ENCODE results near the gene NDUFAF8.

NDUFAF8 gene

DNA sequence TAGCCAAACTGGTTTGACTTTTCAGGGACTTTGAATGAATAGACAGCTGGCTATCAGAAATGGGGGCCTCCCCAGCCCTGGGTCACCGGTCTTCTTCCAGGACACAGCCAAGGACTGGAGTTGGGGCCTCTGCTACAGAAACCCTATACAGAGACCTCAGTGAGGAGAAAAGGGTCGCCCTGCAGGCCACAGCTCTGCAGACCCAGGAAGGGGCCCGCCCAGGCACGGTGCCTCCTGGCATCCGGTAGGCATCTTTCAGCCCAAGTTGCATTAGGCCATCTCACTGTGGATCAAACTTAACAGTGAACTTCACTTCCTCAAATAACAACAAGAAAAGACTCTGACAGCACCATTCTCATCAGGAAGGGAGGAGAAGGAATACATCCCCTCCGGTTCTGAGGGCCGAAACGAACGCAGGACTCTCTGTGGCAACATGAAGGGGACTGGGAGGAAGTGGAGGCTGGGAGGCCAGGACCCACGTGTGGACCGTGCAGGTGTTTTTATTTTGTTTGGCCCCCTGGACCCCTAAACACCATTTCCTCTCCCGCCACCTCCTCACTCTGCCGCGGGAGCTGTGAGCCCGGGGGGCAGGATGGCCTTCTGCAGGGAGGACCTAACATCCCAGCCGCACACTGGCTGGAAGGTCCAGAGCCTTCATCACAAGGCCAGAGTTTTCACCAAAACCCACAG is 48.8 kb downstream of the NDUFAF8 start:
- peaks cover under 1% of the 10 kb centered on the region; the same call in 1 of the 2 replicates for H3K4me1 ChIP-seq
- no peak for DNase-seq
- no peak overlapping the region for H3K4me3 ChIP-seq (ENCODE audit: low read depth, low read length)
- H3K36me3 ChIP-seq, result no peaks in the 10 kb centered on the region
- H3K27me3 ChIP-seq, result no peaks in the 10 kb centered on the region
- TF ChIP-seq, protein P1, sequence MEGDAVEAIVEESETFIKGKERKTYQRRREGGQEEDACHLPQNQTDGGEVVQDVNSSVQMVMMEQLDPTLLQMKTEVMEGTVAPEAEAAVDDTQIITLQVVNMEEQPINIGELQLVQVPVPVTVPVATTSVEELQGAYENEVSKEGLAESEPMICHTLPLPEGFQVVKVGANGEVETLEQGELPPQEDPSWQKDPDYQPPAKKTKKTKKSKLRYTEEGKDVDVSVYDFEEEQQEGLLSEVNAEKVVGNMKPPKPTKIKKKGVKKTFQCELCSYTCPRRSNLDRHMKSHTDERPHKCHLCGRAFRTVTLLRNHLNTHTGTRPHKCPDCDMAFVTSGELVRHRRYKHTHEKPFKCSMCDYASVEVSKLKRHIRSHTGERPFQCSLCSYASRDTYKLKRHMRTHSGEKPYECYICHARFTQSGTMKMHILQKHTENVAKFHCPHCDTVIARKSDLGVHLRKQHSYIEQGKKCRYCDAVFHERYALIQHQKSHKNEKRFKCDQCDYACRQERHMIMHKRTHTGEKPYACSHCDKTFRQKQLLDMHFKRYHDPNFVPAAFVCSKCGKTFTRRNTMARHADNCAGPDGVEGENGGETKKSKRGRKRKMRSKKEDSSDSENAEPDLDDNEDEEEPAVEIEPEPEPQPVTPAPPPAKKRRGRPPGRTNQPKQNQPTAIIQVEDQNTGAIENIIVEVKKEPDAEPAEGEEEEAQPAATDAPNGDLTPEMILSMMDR (IDR thresholded peaks at IDR 0.05; ENCODE audit: low read depth, low read length), result no peak
- no peaks in the 10 kb centered on the region for H3K9me3 ChIP-seq

DNA sequence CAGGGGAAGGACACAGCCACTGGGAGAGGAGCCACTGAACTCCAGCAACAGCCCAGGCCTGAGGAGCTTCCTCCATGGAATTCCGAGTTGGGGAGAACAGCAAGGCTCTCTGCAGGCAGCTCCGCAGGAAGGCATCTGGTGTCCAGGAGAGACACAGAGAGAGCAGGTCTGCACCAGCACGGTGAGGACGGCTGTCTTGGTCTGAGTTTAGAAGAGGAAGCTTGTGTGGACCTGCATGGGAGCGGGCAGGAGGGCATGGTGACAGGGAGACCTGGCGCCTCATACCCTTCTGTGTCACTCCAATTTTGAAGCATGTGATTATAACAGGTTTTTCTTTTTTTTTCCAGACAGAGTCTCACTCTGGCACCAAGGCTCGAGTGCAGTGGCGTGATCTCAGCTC is 49.6 kb downstream of the NDUFAF8 start:
- DNase-seq, result no peak
- TF ChIP-seq, protein P1 (IDR thresholded peaks at IDR 0.05; ENCODE audit: low read depth, low read length), result no peak
- H3K4me1 ChIP-seq, result peaks cover 3% of the 10 kb centered on the region; the same call in 1 of the 2 replicates
- H3K36me3 ChIP-seq, result no peaks in the 10 kb centered on the region
- no peaks in the 10 kb centered on the region for H3K27me3 ChIP-seq
- H3K4me3 ChIP-seq (ENCODE audit: low read depth, low read length), result no peak overlapping the region
- no peaks in the 10 kb centered on the region for H3K9me3 ChIP-seq

DNA sequence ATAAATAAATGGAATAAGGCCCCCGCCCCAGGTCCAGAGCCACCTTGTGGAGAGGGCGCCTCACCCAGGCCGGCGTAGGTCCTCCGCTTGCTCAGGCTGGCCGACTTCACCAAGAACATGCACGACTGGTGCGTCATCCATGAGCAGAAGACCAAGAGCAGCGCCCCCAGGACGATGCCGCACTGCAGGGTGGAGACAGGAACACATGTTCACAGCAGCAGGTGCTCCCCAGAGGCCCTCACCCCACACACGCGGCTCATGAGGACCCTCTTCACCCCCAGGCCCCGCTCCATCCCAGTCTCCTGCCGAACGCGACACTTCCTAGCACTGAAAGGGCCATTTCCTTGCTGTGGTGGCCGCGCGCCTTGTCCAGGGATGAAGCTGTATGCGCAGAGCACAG is 50.5 kb downstream of the NDUFAF8 start:
- Histone ChIP-seq H3K36me3 (no peaks in the 10 kb centered on the region), H3K27me3 (no peaks in the 10 kb centered on the region), H3K4me3 (ENCODE audit: low read depth, low read length) (no peak overlapping the region), H3K4me1 (peaks cover 3% of the 10 kb centered on the region; the same call in 1 of the 2 replicates), H3K9me3 (no peaks in the 10 kb centered on the region)
- TF ChIP-seq, protein P1 (IDR thresholded peaks at IDR 0.05; ENCODE audit: low read depth, low read length), result no peak
- DNase-seq, result no peak

DNA sequence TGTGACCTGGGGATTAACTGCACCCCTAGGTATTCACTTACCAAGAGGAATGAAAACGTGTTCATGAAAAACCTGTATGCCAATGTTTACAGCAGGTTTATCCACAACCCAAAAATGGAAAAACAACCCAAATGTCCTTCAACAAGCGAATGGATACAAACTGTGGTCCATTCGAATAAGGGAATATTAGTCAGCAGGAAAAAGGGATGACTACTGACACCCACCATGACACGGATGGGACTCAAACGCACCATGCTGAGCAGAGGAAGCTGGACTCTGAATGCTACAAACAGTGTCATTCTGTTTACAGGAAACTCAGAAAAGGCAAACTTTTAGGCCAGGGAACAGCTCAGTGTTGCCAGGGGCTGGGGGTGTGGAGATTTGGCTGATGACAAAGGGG is 51.1 kb downstream of the NDUFAF8 start:
- Histone ChIP-seq H3K4me3 (ENCODE audit: low read depth, low read length) (no peak overlapping the region), H3K4me1 (peaks cover 3% of the 10 kb centered on the region; the same call in 1 of the 2 replicates), H3K36me3 (no peaks in the 10 kb centered on the region), H3K27me3 (no peaks in the 10 kb centered on the region), H3K9me3 (no peaks in the 10 kb centered on the region)
- TF ChIP-seq, protein P1 (IDR thresholded peaks at IDR 0.05; ENCODE audit: low read depth, low read length), result no peak
- DNase-seq, result no peak
